Measurements from ENCODE around the gene FGF9.

FGF9 gene

DNA sequence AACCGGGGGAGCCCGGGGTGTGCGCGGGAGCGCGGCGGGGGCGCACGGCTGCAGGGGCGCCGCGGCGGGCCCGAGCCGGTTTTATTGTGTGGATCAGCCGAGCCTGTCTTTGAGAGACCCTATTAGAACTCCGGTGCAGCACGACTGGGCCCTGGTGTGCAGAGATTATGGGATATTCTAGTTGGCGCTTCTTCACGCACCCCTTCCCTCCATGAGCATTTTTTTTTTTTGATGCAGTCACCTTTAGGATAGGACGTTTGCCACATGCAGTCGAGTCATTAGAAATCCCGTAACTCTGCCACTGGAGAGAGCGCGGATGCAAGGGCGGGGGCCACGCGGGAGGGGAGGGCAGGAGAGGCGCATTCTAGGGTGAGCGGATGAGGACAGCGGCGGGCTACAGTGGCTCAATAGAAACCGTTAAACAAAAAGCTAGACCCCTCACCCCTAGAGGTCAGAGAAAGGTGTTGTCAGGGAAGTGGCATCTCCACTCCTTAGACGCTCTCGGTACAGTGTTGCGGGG is 3.7 kb downstream of the FGF9 start:
- H3K27ac ChIP-seq = no peak overlapping the region
- no peak for TF ChIP-seq ZFX (IDR thresholded peaks at IDR 0.05; ENCODE audit: borderline replicate concordance)
- TF ChIP-seq, protein P1, sequence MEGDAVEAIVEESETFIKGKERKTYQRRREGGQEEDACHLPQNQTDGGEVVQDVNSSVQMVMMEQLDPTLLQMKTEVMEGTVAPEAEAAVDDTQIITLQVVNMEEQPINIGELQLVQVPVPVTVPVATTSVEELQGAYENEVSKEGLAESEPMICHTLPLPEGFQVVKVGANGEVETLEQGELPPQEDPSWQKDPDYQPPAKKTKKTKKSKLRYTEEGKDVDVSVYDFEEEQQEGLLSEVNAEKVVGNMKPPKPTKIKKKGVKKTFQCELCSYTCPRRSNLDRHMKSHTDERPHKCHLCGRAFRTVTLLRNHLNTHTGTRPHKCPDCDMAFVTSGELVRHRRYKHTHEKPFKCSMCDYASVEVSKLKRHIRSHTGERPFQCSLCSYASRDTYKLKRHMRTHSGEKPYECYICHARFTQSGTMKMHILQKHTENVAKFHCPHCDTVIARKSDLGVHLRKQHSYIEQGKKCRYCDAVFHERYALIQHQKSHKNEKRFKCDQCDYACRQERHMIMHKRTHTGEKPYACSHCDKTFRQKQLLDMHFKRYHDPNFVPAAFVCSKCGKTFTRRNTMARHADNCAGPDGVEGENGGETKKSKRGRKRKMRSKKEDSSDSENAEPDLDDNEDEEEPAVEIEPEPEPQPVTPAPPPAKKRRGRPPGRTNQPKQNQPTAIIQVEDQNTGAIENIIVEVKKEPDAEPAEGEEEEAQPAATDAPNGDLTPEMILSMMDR (IDR thresholded peaks at IDR 0.05) = no peak

DNA sequence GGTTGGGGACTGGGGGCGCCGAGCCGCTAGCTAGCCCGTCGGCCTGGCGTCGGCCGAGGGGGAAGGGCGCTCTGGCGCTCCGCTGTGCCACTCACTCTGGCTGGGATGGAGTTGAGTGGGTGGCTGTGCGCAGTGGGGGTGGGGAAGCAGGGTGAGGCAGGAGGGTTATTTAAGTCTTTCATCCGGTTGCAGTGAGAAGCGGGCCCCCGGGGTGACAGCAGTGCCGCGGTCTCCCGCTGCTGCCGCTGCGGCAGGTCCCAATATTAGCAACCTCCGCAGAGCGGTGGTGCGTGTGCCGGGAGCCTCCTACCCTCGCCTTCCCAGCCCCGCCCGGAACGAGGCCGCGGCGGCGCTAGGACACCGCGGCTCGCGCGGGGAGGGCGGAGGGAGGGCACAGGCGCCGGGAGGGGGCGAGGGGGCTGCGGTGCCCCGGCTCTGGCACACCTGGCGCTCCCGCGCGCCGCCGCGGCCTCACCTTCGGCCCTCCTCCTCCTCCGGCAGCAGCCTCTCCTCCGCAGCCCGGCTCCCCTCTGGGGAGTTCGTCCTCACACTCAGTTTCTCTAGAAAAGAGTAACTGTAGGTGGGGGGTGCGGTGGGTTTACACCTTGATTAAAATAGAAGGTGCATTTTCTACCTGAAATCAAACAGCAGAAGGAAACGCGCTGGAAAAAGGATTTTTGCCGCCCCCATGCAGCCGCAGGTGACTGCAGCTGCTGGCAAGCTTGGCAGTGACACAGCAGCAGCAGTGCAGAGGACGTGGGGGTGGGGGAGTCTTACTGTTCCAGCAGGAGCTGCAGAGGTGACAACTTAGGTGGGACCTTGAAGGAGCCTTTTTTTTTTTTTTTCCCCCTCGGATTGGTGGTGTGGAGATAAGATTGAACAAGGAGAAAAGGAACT is 4.5 kb downstream of the FGF9 start:
- TF ChIP-seq, protein P1 (IDR thresholded peaks at IDR 0.05) = peak; percentile 14; the same call in 1 of the 2 replicates
- no peak for TF ChIP-seq ZFX (IDR thresholded peaks at IDR 0.05; ENCODE audit: borderline replicate concordance)

DNA sequence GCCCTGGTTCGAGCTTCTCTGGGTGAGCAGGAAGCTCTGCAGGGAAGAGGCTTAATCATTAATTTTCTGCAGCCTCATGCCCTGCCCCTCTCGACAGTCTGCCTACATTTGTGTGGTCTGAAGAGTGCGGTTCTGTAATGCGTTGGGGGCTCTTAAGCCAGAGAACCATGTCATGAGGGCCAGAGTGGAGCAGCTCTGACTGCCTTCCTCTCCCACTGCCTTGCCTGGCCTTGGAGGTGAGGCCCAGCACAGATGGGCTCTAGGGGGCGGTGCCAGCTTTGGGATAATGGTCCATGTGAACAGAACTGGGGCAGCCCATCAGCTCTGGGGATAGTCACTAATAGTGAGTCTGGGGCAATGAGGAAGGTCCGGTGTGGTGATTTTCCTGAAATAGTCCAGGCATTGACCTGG is 5.7 kb downstream of the FGF9 start:
- H3K27ac ChIP-seq = no peak overlapping the region

More for the DNA sequence above, 4.5 kb downstream of the FGF9 start:
- no peak overlapping the region for H3K27ac ChIP-seq

DNA sequence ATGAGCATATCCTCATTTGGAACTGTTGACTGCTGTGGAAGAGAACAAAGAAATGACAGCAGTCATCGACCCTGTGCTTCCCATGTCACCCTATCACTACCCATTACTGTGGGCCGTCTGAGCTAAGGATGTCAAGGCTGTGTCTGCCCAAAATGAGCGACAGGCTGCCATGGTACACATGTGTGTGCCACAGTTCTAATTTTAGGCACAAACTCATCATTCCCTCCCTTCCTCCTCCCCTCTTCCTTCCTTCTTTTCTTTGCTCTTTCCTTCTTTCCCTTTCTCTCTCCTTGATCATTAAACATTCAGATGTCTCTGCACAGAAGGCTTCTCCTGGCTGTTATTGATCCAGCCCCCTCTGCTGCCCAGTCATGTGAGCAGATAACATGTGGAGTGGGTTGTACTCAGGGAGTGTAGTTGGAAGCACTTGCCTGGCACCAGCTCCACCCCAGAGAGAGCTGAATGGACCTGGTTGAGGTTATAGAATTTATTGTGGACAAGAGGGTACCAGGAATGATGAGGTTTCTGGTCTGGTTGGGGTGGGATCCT is 6.3 kb downstream of the FGF9 start:
- no peak overlapping the region for H3K27ac ChIP-seq
- TF ChIP-seq ZFX (IDR thresholded peaks at IDR 0.05; ENCODE audit: borderline replicate concordance) = no peak
- TF ChIP-seq, protein P1 (IDR thresholded peaks at IDR 0.05) = no peak; the same call in 1 of the 2 replicates

More for the DNA sequence above, 5.7 kb downstream of the FGF9 start:
- TF ChIP-seq ZFX (IDR thresholded peaks at IDR 0.05; ENCODE audit: borderline replicate concordance) = no peak
- TF ChIP-seq, protein P1 (IDR thresholded peaks at IDR 0.05) = peak; percentile 19; the same call in 1 of the 2 replicates

DNA sequence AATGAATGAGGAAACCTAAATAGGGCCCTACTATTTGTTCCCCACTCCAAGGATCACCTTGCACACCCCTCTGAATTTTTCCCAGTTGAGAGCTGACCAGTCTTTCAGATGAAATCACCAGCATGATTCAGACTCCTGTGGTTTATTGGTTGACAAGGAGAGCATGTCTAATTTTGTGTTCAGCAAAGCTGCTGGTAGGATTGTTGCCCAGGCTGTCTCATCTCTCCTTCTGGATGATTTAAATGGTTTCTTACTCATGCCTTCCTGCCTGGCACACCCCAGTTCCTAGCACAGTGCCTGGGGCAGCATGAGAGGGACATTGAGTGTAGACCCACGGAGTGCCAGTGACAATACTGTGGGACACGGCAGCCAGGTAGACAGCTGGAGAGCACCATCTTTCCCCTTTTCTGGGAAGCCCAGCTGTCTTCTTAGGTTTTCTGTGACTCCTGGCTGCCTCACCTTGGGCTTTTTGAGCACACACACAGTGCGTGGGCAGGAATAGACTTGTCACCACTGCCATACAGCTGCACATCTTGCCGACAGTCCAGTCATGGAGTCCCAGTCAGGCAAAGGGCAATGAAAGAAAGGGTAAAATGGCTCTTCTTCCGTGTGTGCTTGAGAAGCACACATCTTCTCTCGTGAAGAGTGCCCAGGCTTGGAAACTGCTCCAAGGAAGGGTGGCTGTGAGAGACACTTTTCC is 12.3 kb downstream of the FGF9 start:
- H3K27ac ChIP-seq = no peak overlapping the region
- no peak for TF ChIP-seq ZFX (IDR thresholded peaks at IDR 0.05; ENCODE audit: borderline replicate concordance)
- TF ChIP-seq, protein P1 (IDR thresholded peaks at IDR 0.05) = no peak

DNA sequence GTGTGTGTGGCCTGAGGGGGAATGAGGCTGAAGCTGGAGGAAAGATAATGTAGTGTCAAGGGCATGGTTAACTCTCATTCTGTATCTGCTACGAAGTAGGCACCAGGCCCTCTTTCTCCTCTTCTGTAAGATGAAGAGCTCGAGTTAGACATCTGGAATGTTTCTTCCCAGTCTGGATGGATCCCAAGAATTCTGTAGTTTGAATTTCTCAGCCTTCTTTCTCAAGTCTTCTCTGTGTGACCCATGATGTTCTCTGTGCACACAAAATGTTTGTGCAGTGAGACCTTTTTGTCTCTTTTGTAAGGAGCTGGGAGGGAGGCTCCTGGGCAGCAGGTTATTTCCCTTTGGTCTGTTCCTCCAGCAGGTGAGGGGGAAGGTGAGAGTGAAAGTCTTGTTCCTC is 13.7 kb downstream of the FGF9 start:
- TF ChIP-seq ZFX (IDR thresholded peaks at IDR 0.05; ENCODE audit: borderline replicate concordance) = no peak
- TF ChIP-seq, protein P1 (IDR thresholded peaks at IDR 0.05) = no peak
- no peak overlapping the region for H3K27ac ChIP-seq
